ENCODE measurements around the gene GPC3.

DNA sequence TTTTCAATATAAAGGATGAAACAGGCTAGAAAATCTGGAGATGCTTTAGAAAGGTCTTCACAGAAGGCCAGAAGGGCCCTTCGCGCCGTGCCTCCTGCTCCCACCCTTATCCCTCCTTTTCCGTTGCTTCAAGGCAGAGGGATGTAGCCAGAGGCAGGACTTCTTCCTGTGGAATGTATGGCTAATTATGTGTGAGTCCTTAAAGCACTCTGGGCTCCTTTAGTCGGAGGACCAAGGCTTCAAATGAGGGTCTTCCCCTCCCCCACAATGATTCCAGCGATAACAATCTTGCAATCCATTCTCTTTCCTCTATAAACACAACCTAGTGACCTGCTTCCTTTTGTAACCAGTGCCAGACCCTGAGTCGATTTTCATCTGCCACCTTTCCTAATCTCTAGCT is 103.5 kb downstream of the GPC3 start:
- TF ChIP-seq, protein P1, sequence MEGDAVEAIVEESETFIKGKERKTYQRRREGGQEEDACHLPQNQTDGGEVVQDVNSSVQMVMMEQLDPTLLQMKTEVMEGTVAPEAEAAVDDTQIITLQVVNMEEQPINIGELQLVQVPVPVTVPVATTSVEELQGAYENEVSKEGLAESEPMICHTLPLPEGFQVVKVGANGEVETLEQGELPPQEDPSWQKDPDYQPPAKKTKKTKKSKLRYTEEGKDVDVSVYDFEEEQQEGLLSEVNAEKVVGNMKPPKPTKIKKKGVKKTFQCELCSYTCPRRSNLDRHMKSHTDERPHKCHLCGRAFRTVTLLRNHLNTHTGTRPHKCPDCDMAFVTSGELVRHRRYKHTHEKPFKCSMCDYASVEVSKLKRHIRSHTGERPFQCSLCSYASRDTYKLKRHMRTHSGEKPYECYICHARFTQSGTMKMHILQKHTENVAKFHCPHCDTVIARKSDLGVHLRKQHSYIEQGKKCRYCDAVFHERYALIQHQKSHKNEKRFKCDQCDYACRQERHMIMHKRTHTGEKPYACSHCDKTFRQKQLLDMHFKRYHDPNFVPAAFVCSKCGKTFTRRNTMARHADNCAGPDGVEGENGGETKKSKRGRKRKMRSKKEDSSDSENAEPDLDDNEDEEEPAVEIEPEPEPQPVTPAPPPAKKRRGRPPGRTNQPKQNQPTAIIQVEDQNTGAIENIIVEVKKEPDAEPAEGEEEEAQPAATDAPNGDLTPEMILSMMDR (IDR thresholded peaks at IDR 0.05) = no peak
- TF ChIP-seq POLR2A (IDR thresholded peaks at IDR 0.05) = no peak

All from thyroid gland (tissue), 4 donors.